ENCODE data around the gene HSF2. TPM values are rescaled to one million over a fixed set of nuclear protein-coding genes. Genes with fewer than 3 reads are reported as not detected.

HSF2 gene
- total RNA-seq, 4 donors from 2014 or later = 6.0 to 20.5 (median 9.9) TPM

- no peak overlapping the region for H3K4me3 ChIP-seq
- no peak for DNase-seq
- TF ChIP-seq POLR2A (IDR thresholded peaks at IDR 0.05) (no peak), EP300 (IDR thresholded peaks at IDR 0.05; ENCODE audit: low read depth) (no peak), CTCF (IDR thresholded peaks at IDR 0.05) (no peak), POLR2AphosphoS5 (IDR thresholded peaks at IDR 0.05) (no peak)
- WGBS, 2 donors (ENCODE audit: low coverage in 1 of 2) = 81 to 83% methylated on average over 6 of the region's 6 CpGs
- intact Hi-C loops (cut with DNase I; ENCODE audit: low total_unique reads) = loop anchor here (5.0 kb wide), 1 partner anchor 63 kb away; the partner anchor contains the start of gene SERINC1
- no peak overlapping the region for H3K27ac ChIP-seq
- H3K4me1 ChIP-seq = no peaks in the 10 kb centered on the region
- in situ Hi-C loops (cut with MboI; ENCODE audit: low pct_ligation_motif_present in 1 of 4, low pct_unique_long_range_greater_than_20kb in 1 of 4, low sequenced_read_pairs in 3 of 4) = no loop called here
- H3K27me3 ChIP-seq = no peaks in the 10 kb centered on the region
- H3K36me3 ChIP-seq = no peaks in the 10 kb centered on the region
- no peaks in the 10 kb centered on the region for H3K9me3 ChIP-seq
These were observed 9.4 kb downstream of the HSF2 start for GRCh38 chr6:122408702-122409458.

- Histone ChIP-seq H3K27ac (no peak overlapping the region), H3K4me3 (no peak overlapping the region), H3K27me3 (no peaks in the 10 kb centered on the region), H3K4me1 (no peaks in the 10 kb centered on the region), H3K9me3 (no peaks in the 10 kb centered on the region), H3K36me3 (no peaks in the 10 kb centered on the region)
- in situ Hi-C loops (cut with MboI; ENCODE audit: low pct_ligation_motif_present in 1 of 4, low pct_unique_long_range_greater_than_20kb in 1 of 4, low sequenced_read_pairs in 3 of 4) = no loop called here
- no peak for DNase-seq
- no peak for TF ChIP-seq CTCF (IDR thresholded peaks at IDR 0.05)
- TF ChIP-seq POLR2A (IDR thresholded peaks at IDR 0.05) = no peak
- no peak for TF ChIP-seq EP300 (IDR thresholded peaks at IDR 0.05; ENCODE audit: low read depth)
- no peak for TF ChIP-seq POLR2AphosphoS5 (IDR thresholded peaks at IDR 0.05)
- intact Hi-C loops (cut with DNase I; ENCODE audit: low total_unique reads) = no loop called here
These were observed 12.5 kb downstream of the HSF2 start for GRCh38 chr6:122412001-122412400.

- in situ Hi-C loops (cut with MboI; ENCODE audit: low pct_ligation_motif_present in 1 of 4, low pct_unique_long_range_greater_than_20kb in 1 of 4, low sequenced_read_pairs in 3 of 4) = no loop called here
- Histone ChIP-seq H3K27ac (no peak overlapping the region), H3K4me3 (no peak overlapping the region), H3K9me3 (no peaks in the 10 kb centered on the region), H3K4me1 (no peaks in the 10 kb centered on the region), H3K36me3 (peaks cover 0 to 6% (median 0%) of the 10 kb centered on the region in 4 donors), H3K27me3 (no peaks in the 10 kb centered on the region)
- 96 to 100% methylated on average over 1 of the region's 1 CpG for WGBS, 2 donors (ENCODE audit: low coverage in 1 of 2)
- intact Hi-C loops (cut with DNase I; ENCODE audit: low total_unique reads) = no loop called here
- TF ChIP-seq EP300 (IDR thresholded peaks at IDR 0.05; ENCODE audit: low read depth) = no peak
- TF ChIP-seq CTCF (IDR thresholded peaks at IDR 0.05) = no peak
- no peak for TF ChIP-seq POLR2AphosphoS5 (IDR thresholded peaks at IDR 0.05)
- no peak for TF ChIP-seq POLR2A (IDR thresholded peaks at IDR 0.05)
- no peak for DNase-seq
These were observed 17.4 kb downstream of the HSF2 start for GRCh38 chr6:122416825-122417224.

- in situ Hi-C loops (cut with MboI; ENCODE audit: low pct_ligation_motif_present in 1 of 4, low pct_unique_long_range_greater_than_20kb in 1 of 4, low sequenced_read_pairs in 3 of 4) = no loop called here
These were observed 22.6 kb downstream of the HSF2 start for GRCh38 chr6:122422003-122422402.

More at GRCh38 chr6:122422003-122422402, 22.6 kb downstream of the HSF2 start:
- DNase-seq = no peak
- intact Hi-C loops (cut with DNase I; ENCODE audit: low total_unique reads) = no loop called here
- Histone ChIP-seq H3K9me3 (no peaks in the 10 kb centered on the region), H3K36me3 (peaks cover 0 to 26% (median 10%) of the 10 kb centered on the region in 4 donors), H3K4me1 (no peaks in the 10 kb centered on the region), H3K27me3 (no peaks in the 10 kb centered on the region), H3K4me3 (no peak overlapping the region), H3K27ac (no peak overlapping the region)
- TF ChIP-seq CTCF (IDR thresholded peaks at IDR 0.05) (no peak), POLR2A (IDR thresholded peaks at IDR 0.05) (no peak), POLR2AphosphoS5 (IDR thresholded peaks at IDR 0.05) (no peak), EP300 (IDR thresholded peaks at IDR 0.05; ENCODE audit: low read depth) (no peak)
- WGBS, 2 donors (ENCODE audit: low coverage in 1 of 2) = 95 to 100% methylated on average over 2 of the region's 2 CpGs

Measured in transverse colon (tissue), 4 donors.